ENCODE results near the gene APOA5. TPM values are rescaled to one million over a fixed set of nuclear protein-coding genes. Genes with fewer than 3 reads are reported as not detected.

Gene APOA5
- total and polyA plus RNA-seq, 2 of the 13 experiments (the other 11 are each of a cell fraction or from before 2014, with no cell fraction given): 44.0 to 49.1 TPM

GRCh38 chr11:116791002-116791812, 472 bp downstream of the APOA5 start (continued):
- TF ChIP-seq HMGXB4 (CRISPR knock-in tag; IDR thresholded peaks at IDR 0.05; ENCODE audit: borderline replicate concordance in 1 of 2, low read depth in 1 of 2): peak; percentile 91 to 94
- no peak for TF ChIP-seq ZHX2 (IDR thresholded peaks at IDR 0.05; ENCODE audit: low read depth)
- no peak for TF ChIP-seq ZHX2 (CRISPR knock-in tag; IDR thresholded peaks at IDR 0.05; ENCODE audit: borderline replicate concordance)
- TF ChIP-seq ZSCAN5A (CRISPR knock-in tag; IDR thresholded peaks at IDR 0.05; ENCODE audit: borderline replicate concordance): 0 out of 2 replicates have a peak, but pooled peaks have one; percentile 21
- no peak for TF ChIP-seq BCLAF1 (IDR thresholded peaks at IDR 0.05)
- peak; percentile 53; the same call in 1 of the 2 replicates for TF ChIP-seq ZGPAT (CRISPR knock-in tag; IDR thresholded peaks at IDR 0.05)
- TF ChIP-seq ZNF414 (CRISPR knock-in tag; IDR thresholded peaks at IDR 0.05): peak; percentile 81
- peak; percentile 85; the same call in 1 of the 2 replicates for TF ChIP-seq ZNF337 (CRISPR knock-in tag; IDR thresholded peaks at IDR 0.05; ENCODE audit: borderline replicate concordance, low read depth)
- peak; percentile 65 for TF ChIP-seq KMT2B (CRISPR knock-in tag; IDR thresholded peaks at IDR 0.05)

All from HepG2 (cell line).